ENCODE results near the gene GATAD1. TPM values are rescaled to one million over a fixed set of nuclear protein-coding genes. Genes with fewer than 3 reads are reported as not detected.
"Not testable (repeated sequence)": the region's sequence is repeated elsewhere in the genome, so short reads cannot be mapped to it uniquely, and the experiment has no call there.

Gene GATAD1
- total RNA-seq, 1 experiment from 2014 or later = 59.2 TPM

- in situ Hi-C loops (cut with HindIII; ENCODE audit: low pct_unique_long_range_greater_than_20kb, low sequenced_read_pairs) = loop anchor here (25.0 kb wide), 1 partner anchor 587 kb away; the partner anchor contains the start of gene MTERF1
- DNase-seq (ENCODE audit: low read depth, low spot score) = not testable (repeated sequence)
These were observed 26.7 kb downstream of the GATAD1 start for GRCh38 chr7:92473989-92474388.

- in situ Hi-C loops (cut with HindIII; ENCODE audit: low pct_unique_long_range_greater_than_20kb, low sequenced_read_pairs); DNase-seq (ENCODE audit: low read depth, low spot score): not testable (repeated sequence)
These were observed 28.0 kb downstream of the GATAD1 start for GRCh38 chr7:92475261-92475770.

GRCh38 chr7:92475851-92476590 lies 28.7 kb downstream of the GATAD1 start:
- in situ Hi-C loops (cut with HindIII; ENCODE audit: low pct_unique_long_range_greater_than_20kb, low sequenced_read_pairs) = not testable (repeated sequence)

GRCh38 chr7:92477681-92478080 lies 30.4 kb downstream of the GATAD1 start, which contains the start of gene ERVW-1:
Gene ERVW-1 (minus strand): TSS chr7:92477946. CDS start chr7:92470381, 7,565 bp downstream.
- in situ Hi-C loops (cut with HindIII; ENCODE audit: low pct_unique_long_range_greater_than_20kb, low sequenced_read_pairs) = not testable (repeated sequence)

More at GRCh38 chr7:92475851-92476590, 28.7 kb downstream of the GATAD1 start:
- not testable (repeated sequence) for DNase-seq (ENCODE audit: low read depth, low spot score)

DNA sequence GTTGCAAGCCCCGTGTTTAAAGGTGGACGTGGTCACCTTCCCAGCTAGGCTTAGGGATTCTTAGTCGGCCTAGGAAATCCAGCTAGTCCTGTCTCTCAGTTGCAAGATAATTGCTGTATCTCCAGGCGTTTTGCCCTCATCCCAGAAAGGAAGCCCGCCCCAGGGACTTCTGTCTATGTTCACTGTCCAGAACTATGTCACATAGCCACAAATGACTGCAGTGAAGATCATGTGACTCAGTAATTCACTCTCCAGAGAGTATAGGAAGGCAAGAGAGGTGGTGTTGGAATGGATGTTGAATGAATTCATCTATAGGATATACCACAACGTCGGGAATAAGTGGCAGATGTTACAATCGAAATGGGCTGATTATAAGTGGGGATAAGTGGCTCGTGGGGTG lies 30.8 kb downstream of the GATAD1 start:
- no peak for DNase-seq (ENCODE audit: low read depth, low spot score)
- in situ Hi-C loops (cut with HindIII; ENCODE audit: low pct_unique_long_range_greater_than_20kb, low sequenced_read_pairs) = no loop called here

More at GRCh38 chr7:92477681-92478080, 30.4 kb downstream of the GATAD1 start, which contains the start of gene ERVW-1:
- not testable (repeated sequence) for DNase-seq (ENCODE audit: low read depth, low spot score)

DNA sequence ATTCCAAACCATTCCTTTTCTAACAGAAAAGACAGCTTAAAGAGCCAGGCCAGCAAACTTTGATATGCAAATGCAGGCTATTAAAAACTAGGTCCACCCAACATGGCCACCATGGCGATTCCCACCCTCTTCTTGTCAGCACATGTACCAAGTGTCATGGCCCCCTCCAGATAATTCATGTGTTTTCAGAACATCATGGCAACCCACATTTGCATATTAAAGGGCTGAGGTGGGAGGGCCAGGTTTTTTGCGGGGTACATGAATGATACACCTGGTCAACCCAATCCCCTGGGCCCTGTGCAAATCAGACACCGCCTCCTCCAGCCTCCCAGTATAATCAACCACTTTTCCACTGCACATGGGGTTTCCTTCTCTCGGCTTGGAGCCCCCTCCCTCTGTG lies 31.4 kb downstream of the GATAD1 start:
- in situ Hi-C loops (cut with HindIII; ENCODE audit: low pct_unique_long_range_greater_than_20kb, low sequenced_read_pairs) = no loop called here
- no peak for DNase-seq (ENCODE audit: low read depth, low spot score)

GRCh38 chr7:92479146-92479545 lies 31.9 kb downstream of the GATAD1 start:
- in situ Hi-C loops (cut with HindIII; ENCODE audit: low pct_unique_long_range_greater_than_20kb, low sequenced_read_pairs); DNase-seq (ENCODE audit: low read depth, low spot score): not testable (repeated sequence)

DNA sequence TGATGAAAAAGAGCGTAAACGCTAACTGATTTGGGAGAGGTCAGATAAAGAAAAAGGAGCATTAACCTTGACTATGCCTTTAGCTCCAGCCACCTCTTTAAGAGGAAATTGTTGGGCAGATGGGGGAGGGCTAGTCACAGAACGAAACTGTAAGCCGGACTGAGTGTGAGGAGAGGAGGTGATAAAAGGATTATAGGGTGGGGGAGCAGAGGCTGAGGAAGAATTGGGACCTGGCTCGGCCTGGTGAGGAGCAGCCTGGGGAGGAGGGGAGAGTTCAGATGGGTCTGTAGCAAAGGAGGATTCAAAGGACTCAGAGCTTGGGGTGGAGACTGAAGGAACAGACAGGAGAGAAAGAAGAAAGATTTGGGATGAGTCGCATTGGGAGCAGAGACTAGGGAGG lies 36.3 kb downstream of the GATAD1 start:
- in situ Hi-C loops (cut with HindIII; ENCODE audit: low pct_unique_long_range_greater_than_20kb, low sequenced_read_pairs) = not testable (repeated sequence)

GRCh38 chr7:92484226-92484625 lies 36.9 kb downstream of the GATAD1 start:
- in situ Hi-C loops (cut with HindIII; ENCODE audit: low pct_unique_long_range_greater_than_20kb, low sequenced_read_pairs); DNase-seq (ENCODE audit: low read depth, low spot score): not testable (repeated sequence)

More for the DNA sequence above, 36.3 kb downstream of the GATAD1 start:
- not testable (repeated sequence) for DNase-seq (ENCODE audit: low read depth, low spot score)

DNA sequence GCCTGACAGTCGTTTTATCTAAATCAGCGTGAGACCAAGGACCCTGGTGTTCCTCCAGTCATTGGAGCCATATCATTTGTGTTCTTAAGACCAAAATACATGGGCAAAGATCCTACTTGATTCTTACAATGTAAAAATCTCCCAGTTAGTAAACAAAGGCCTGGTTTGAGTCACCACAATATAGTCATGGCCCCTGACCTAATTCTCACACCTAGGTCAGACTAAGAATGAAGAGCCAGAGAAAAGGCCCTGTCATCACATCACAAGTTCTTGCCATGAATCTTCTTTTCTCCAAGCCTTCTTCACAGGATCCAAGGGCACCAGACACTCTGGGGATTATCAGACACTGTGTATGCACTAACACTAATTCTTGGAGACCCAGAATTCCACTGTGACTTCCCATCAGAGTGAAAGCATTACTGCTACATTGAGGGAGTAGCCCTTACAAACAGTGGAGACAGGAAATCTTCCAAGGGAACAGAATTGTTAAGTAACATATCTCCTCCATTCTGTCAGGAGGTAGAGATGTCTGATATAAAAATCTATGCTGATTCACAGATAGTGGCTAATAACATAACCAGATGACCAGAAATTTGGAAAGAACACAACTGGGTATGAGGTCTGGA lies 38.1 kb downstream of the GATAD1 start:
- in situ Hi-C loops (cut with HindIII; ENCODE audit: low pct_unique_long_range_greater_than_20kb, low sequenced_read_pairs) = no loop called here
- no peak for DNase-seq (ENCODE audit: low read depth, low spot score)

GRCh38 chr7:92485974-92486373 lies 38.7 kb downstream of the GATAD1 start:
- in situ Hi-C loops (cut with HindIII; ENCODE audit: low pct_unique_long_range_greater_than_20kb, low sequenced_read_pairs) = no loop called here
- no peak for DNase-seq (ENCODE audit: low read depth, low spot score)

GRCh38 chr7:92487804-92488203 lies 40.5 kb downstream of the GATAD1 start:
- in situ Hi-C loops (cut with HindIII; ENCODE audit: low pct_unique_long_range_greater_than_20kb, low sequenced_read_pairs) = no loop called here
- DNase-seq (ENCODE audit: low read depth, low spot score) = no peak

DNA sequence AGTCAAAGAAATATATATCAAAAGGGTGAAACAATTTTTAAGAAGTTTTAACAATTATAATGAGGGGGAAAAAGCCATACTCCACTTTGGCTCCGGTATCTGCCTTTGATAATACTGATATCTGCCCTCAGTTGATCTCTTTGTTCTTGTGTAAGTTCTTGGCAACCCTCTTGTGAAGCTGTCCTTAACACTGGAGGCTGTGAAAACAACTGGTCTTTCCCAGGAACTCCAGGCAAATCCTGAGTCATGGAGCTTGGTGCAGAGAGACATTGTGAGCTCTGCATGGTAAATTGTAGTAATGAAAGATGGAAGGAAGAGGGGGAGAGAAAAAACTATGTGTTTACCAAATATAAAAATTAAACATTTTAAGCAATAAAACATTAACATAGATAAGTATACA lies 42.4 kb downstream of the GATAD1 start:
- in situ Hi-C loops (cut with HindIII; ENCODE audit: low pct_unique_long_range_greater_than_20kb, low sequenced_read_pairs) = no loop called here
- DNase-seq (ENCODE audit: low read depth, low spot score) = no peak

GRCh38 chr7:92496876-92497275 lies 49.6 kb downstream of the GATAD1 start:
- in situ Hi-C loops (cut with HindIII; ENCODE audit: low pct_unique_long_range_greater_than_20kb, low sequenced_read_pairs) = no loop called here

DNA sequence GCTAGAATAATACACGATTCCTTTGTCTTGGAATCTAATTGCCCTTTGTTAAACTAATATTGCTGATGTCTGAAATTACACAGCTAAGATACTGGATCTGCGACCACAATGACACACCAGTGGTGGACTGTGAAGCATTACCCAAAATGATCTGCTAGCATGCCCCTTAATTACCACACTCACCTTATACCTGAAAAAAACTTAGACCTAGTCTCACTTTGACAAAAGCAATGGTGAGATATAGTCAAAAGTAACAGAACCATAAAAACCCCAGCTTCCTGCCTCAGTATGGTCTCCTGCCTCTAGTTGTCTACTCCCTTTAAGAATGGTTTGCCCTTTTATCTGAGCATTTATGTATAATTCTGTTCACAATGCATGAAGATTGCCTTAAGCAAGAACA lies 51.3 kb downstream of the GATAD1 start:
- in situ Hi-C loops (cut with HindIII; ENCODE audit: low pct_unique_long_range_greater_than_20kb, low sequenced_read_pairs) = no loop called here

More at GRCh38 chr7:92496876-92497275, 49.6 kb downstream of the GATAD1 start:
- no peak for DNase-seq (ENCODE audit: low read depth, low spot score)

GRCh38 chr7:92503767-92504166 lies 56.5 kb downstream of the GATAD1 start:
- in situ Hi-C loops (cut with HindIII; ENCODE audit: low pct_unique_long_range_greater_than_20kb, low sequenced_read_pairs) = no loop called here
- DNase-seq (ENCODE audit: low read depth, low spot score) = no peak

More for the DNA sequence above, 51.3 kb downstream of the GATAD1 start:
- no peak for DNase-seq (ENCODE audit: low read depth, low spot score)

DNA sequence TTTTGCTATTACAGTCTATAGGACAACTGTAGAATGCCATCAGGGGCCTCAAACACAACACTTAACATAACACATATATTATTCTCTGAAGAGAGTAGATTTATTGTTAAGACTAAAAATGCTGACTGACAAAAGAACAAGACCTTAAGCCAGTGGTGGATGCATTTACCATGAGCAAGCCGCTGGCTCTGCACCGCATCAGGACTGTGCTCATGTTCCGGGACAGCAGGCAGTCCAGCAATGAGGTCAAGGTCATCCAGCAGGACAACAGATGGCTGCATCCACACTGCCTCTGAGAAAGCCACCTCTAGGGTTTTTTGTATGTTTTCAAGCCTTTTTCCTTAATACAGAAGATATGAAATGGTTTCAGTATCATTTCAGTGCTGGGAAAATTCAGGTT lies 57.3 kb downstream of the GATAD1 start:
- DNase-seq (ENCODE audit: low read depth, low spot score) = no peak
- in situ Hi-C loops (cut with HindIII; ENCODE audit: low pct_unique_long_range_greater_than_20kb, low sequenced_read_pairs) = no loop called here

- in situ Hi-C loops (cut with HindIII; ENCODE audit: low pct_unique_long_range_greater_than_20kb, low sequenced_read_pairs) = no loop called here
- DNase-seq (ENCODE audit: low read depth, low spot score) = no peak
These were observed 59.1 kb downstream of the GATAD1 start for GRCh38 chr7:92506363-92506762.
